Brain microvascular endothelial cell (primary cell): ENCODE results near the gene RPP25L.

Experiments
- DNase-seq: peaks from one replicate; pipeline ENCODE4 v3.0.0-alpha.2; 2020
- H3K27ac ChIP-seq: fragments of 250-450 bp; sonication (Bioruptor Pico); 2 replicates; pipeline ENCODE4 v1.5.1; 2020; ENCODE audit warnings: mild to moderate bottlenecking, moderate library complexity
- H3K27me3 ChIP-seq: fragments of 250-450 bp; sonication (Bioruptor Pico); replicated peaks from 2 replicates; pipeline ENCODE4 v1.5.1; 2020; ENCODE audit warnings: mild to moderate bottlenecking
- H3K36me3 ChIP-seq: fragments of 250-450 bp; sonication (Bioruptor Pico); replicated peaks from 2 replicates; pipeline ENCODE4 v1.5.1; 2020; ENCODE audit warnings: mild to moderate bottlenecking
- H3K4me3 ChIP-seq: 2 replicates; pipeline ENCODE4 v1.5.1; 2011; ENCODE audit warnings: low read depth, mild to moderate bottlenecking, control low read depth, low read length, moderate library complexity
- CTCF ChIP-seq: IDR thresholded peaks from 2 replicates; pipeline ENCODE4 v1.5.1; 2011; ENCODE audit warnings: low read depth, mild to moderate bottlenecking, moderate library complexity, low read length, control low read depth, inconsistent platforms; ENCODE audit errors: missing control alignments
- in situ Hi-C: cut with HindIII; loops from 2 replicates; pipeline ENCODE4 v1.10.0; 2017; ENCODE audit warnings: low sequenced_read_pairs, low pct_ligation_motif_present

Gene RPP25L

GRCh38 chr9:34629491-34629808 lies 17.6 kb upstream of the RPP25L start:
- no peak for TF ChIP-seq CTCF
- in situ Hi-C loops: no loop called here
- H3K27ac ChIP-seq: no peak overlapping the region
- no peak overlapping the region for H3K4me3 ChIP-seq
- no peak for DNase-seq
- H3K36me3 ChIP-seq: no peaks in the 10 kb centered on the region
- H3K27me3 ChIP-seq: peaks cover 49% of the 10 kb centered on the region

GRCh38 chr9:34628656-34629490 lies 17.0 kb upstream of the RPP25L start, which contains the start of gene ARID3C:
ARID3C (minus strand) TSS chr9:34629066; CDS start chr9:34628014, 1,052 bp downstream.
- in situ Hi-C loops: no loop called here
- Histone ChIP-seq H3K4me3 (peak within 1 kb of the TSS; percentile 27), H3K36me3 (no peaks in the 10 kb centered on the region), H3K27me3 (peaks cover 55% of the 10 kb centered on the region), H3K27ac (no peak within 1 kb of the TSS)
- TF ChIP-seq CTCF: no peak
- no peak for DNase-seq

GRCh38 chr9:34627716-34628655 lies 16.1 kb upstream of the RPP25L start:
- in situ Hi-C loops: no loop called here
- Histone ChIP-seq H3K36me3 (no peaks in the 10 kb centered on the region), H3K27ac (no peak overlapping the region), H3K27me3 (peaks cover 63% of the 10 kb centered on the region), H3K4me3 (no peak overlapping the region)
- DNase-seq: no peak
- no peak for TF ChIP-seq CTCF

- H3K4me3 ChIP-seq: no peak overlapping the region
- no peaks in the 10 kb centered on the region for H3K36me3 ChIP-seq
- no peak overlapping the region for H3K27ac ChIP-seq
- H3K27me3 ChIP-seq: peaks cover 62% of the 10 kb centered on the region
- no peak for DNase-seq
- in situ Hi-C loops: no loop called here
- no peak for TF ChIP-seq CTCF
Observed at GRCh38 chr9:34625186-34625486, 13.2 kb upstream of the RPP25L start.

GRCh38 chr9:34624475-34625185 lies 12.7 kb upstream of the RPP25L start:
- no peaks in the 10 kb centered on the region for H3K36me3 ChIP-seq
- no peak for TF ChIP-seq CTCF
- H3K27me3 ChIP-seq: peaks cover 57% of the 10 kb centered on the region
- no peak for DNase-seq
- no peak overlapping the region for H3K27ac ChIP-seq
- H3K4me3 ChIP-seq: no peak overlapping the region
- in situ Hi-C loops: no loop called here
